ENCODE data around the gene KAZN. TPM values are rescaled to one million over a fixed set of nuclear protein-coding genes. Genes with fewer than 3 reads are reported as not detected.
A peak's percentile ranks its signal among the peaks of the same experiment; 100 is the strongest.

Gene KAZN
- total and polyA plus RNA-seq, 4 donors, result 7.6 to 18.8 (median 11.2) TPM

- H3K4me1 ChIP-seq (ENCODE audit: control insufficient read depth in 5 of 5, insufficient read depth in 5 of 5, low read length in 5 of 5), result peaks cover 0 to 7% (median 0%) of the 10 kb centered on the region in 5 donors
- H3K27me3 ChIP-seq (ENCODE audit: control insufficient read depth in 3 of 3, insufficient read depth in 3 of 3, low read length in 2 of 3), result no peaks in the 10 kb centered on the region
- DNase-seq, result no peak
- H3K9me3 ChIP-seq (ENCODE audit: control insufficient read depth in 4 of 4, insufficient read depth in 3 of 4, low read length in 3 of 4), result peaks cover 0 to 3% (median 0%) of the 10 kb centered on the region in 4 donors
- no peak overlapping the region for H3K27ac ChIP-seq (ENCODE audit: low read depth in 1 of 2, low read length in 1 of 2)
- no peak for ATAC-seq (ENCODE audit: insufficient read depth, low FRiP score)
- 87 to 91% methylated on average over 6 of the region's 6 CpGs for WGBS, 2 donors
- no peaks in the 10 kb centered on the region for H3K36me3 ChIP-seq (ENCODE audit: control insufficient read depth in 4 of 4, insufficient read depth in 4 of 4, low read length in 4 of 4)
- no peak overlapping the region for H3K4me3 ChIP-seq
- TF ChIP-seq, protein P1, sequence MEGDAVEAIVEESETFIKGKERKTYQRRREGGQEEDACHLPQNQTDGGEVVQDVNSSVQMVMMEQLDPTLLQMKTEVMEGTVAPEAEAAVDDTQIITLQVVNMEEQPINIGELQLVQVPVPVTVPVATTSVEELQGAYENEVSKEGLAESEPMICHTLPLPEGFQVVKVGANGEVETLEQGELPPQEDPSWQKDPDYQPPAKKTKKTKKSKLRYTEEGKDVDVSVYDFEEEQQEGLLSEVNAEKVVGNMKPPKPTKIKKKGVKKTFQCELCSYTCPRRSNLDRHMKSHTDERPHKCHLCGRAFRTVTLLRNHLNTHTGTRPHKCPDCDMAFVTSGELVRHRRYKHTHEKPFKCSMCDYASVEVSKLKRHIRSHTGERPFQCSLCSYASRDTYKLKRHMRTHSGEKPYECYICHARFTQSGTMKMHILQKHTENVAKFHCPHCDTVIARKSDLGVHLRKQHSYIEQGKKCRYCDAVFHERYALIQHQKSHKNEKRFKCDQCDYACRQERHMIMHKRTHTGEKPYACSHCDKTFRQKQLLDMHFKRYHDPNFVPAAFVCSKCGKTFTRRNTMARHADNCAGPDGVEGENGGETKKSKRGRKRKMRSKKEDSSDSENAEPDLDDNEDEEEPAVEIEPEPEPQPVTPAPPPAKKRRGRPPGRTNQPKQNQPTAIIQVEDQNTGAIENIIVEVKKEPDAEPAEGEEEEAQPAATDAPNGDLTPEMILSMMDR (IDR thresholded peaks at IDR 0.05; ENCODE audit: control extremely low read depth, extremely low read depth), result no peak
- H3K9ac ChIP-seq (ENCODE audit: insufficient read depth in 1 of 2, low read length in 2 of 2), result no peak overlapping the region
Measured at GRCh38 chr1:14848203-14848602, 249.7 kb downstream of the KAZN start.

- Histone ChIP-seq H3K4me1 (ENCODE audit: control insufficient read depth in 5 of 5, insufficient read depth in 5 of 5, low read length in 5 of 5) (peaks cover 0 to 7% (median 0%) of the 10 kb centered on the region in 5 donors), H3K9me3 (ENCODE audit: control insufficient read depth in 4 of 4, insufficient read depth in 3 of 4, low read length in 3 of 4) (peaks cover 0 to 2% (median 0%) of the 10 kb centered on the region in 4 donors), H3K27ac (ENCODE audit: low read depth in 1 of 2, low read length in 1 of 2) (no peak overlapping the region), H3K9ac (ENCODE audit: insufficient read depth in 1 of 2, low read length in 2 of 2) (no peak overlapping the region), H3K27me3 (ENCODE audit: control insufficient read depth in 3 of 3, insufficient read depth in 3 of 3, low read length in 2 of 3) (no peaks in the 10 kb centered on the region), H3K4me3 (no peak overlapping the region), H3K36me3 (ENCODE audit: control insufficient read depth in 4 of 4, insufficient read depth in 4 of 4, low read length in 4 of 4) (no peaks in the 10 kb centered on the region)
- DNase-seq (peak in 2 of 3 donors; percentile 31 to 37), ATAC-seq (ENCODE audit: insufficient read depth, low FRiP score) (no peak)
- TF ChIP-seq, protein P1 (IDR thresholded peaks at IDR 0.05; ENCODE audit: control extremely low read depth, extremely low read depth), result no peak
- WGBS, 2 donors, result 72 to 81% methylated on average over 17 of the region's 17 CpGs
Measured at GRCh38 chr1:14848625-14849024, 250.1 kb downstream of the KAZN start.

GRCh38 chr1:14849038-14849437 lies 250.6 kb downstream of the KAZN start:
- DNase-seq (no peak), ATAC-seq (ENCODE audit: insufficient read depth, low FRiP score) (no peak)
- 83 to 87% methylated on average over 8 of the region's 8 CpGs for WGBS, 2 donors
- H3K9ac ChIP-seq (ENCODE audit: insufficient read depth in 1 of 2, low read length in 2 of 2), result no peak overlapping the region
- peaks cover 0 to 7% (median 0%) of the 10 kb centered on the region in 5 donors for H3K4me1 ChIP-seq (ENCODE audit: control insufficient read depth in 5 of 5, insufficient read depth in 5 of 5, low read length in 5 of 5)
- no peaks in the 10 kb centered on the region for H3K27me3 ChIP-seq (ENCODE audit: control insufficient read depth in 3 of 3, insufficient read depth in 3 of 3, low read length in 2 of 3)
- no peaks in the 10 kb centered on the region for H3K36me3 ChIP-seq (ENCODE audit: control insufficient read depth in 4 of 4, insufficient read depth in 4 of 4, low read length in 4 of 4)
- H3K27ac ChIP-seq (ENCODE audit: low read depth in 1 of 2, low read length in 1 of 2), result no peak overlapping the region
- peaks cover 0 to 2% (median 0%) of the 10 kb centered on the region in 4 donors for H3K9me3 ChIP-seq (ENCODE audit: control insufficient read depth in 4 of 4, insufficient read depth in 3 of 4, low read length in 3 of 4)
- TF ChIP-seq, protein P1 (IDR thresholded peaks at IDR 0.05; ENCODE audit: control extremely low read depth, extremely low read depth), result no peak
- no peak overlapping the region for H3K4me3 ChIP-seq

GRCh38 chr1:14850563-14850962 lies 252.1 kb downstream of the KAZN start:
- Histone ChIP-seq H3K27ac (ENCODE audit: low read depth in 1 of 2, low read length in 1 of 2) (no peak overlapping the region), H3K9me3 (ENCODE audit: control insufficient read depth in 4 of 4, insufficient read depth in 3 of 4, low read length in 3 of 4) (peaks cover 0 to 2% (median 0%) of the 10 kb centered on the region in 4 donors), H3K36me3 (ENCODE audit: control insufficient read depth in 4 of 4, insufficient read depth in 4 of 4, low read length in 4 of 4) (no peaks in the 10 kb centered on the region), H3K4me1 (ENCODE audit: control insufficient read depth in 5 of 5, insufficient read depth in 5 of 5, low read length in 5 of 5) (peaks cover 0 to 7% (median 0%) of the 10 kb centered on the region in 5 donors), H3K27me3 (ENCODE audit: control insufficient read depth in 3 of 3, insufficient read depth in 3 of 3, low read length in 2 of 3) (no peaks in the 10 kb centered on the region), H3K4me3 (no peak overlapping the region), H3K9ac (ENCODE audit: insufficient read depth in 1 of 2, low read length in 2 of 2) (no peak overlapping the region)
- TF ChIP-seq, protein P1 (IDR thresholded peaks at IDR 0.05; ENCODE audit: control extremely low read depth, extremely low read depth), result no peak
- 63 to 74% methylated on average over 5 of the region's 5 CpGs for WGBS, 2 donors
- peak in 1 of 3 donors; percentile 52 for DNase-seq
- ATAC-seq (ENCODE audit: insufficient read depth, low FRiP score), result no peak

Data from lung (tissue), 12 donors.